Endothelial cell of umbilical vein (primary cell): ENCODE data around the gene TPM2.

Experiments used
- CTCF ChIP-seq, 2 donors: IDR thresholded peaks; 1 replicate in 1 of 2; 2 replicates in 1 of 2; pipeline ENCODE4 v1.5.1; 2011; ENCODE audit warnings: low read length in 2 of 2, mild to moderate bottlenecking in 2 of 2, moderate library complexity in 2 of 2, control low read depth in 1 of 2, inconsistent platforms in 1 of 2, low read depth in 1 of 2; ENCODE audit not compliant: insufficient read depth in 1 of 2; ENCODE audit errors: extremely low read depth in 1 of 2
- MAX ChIP-seq: IDR thresholded peaks from 2 replicates; pipeline ENCODE4 v1.6.1; 2011; ENCODE audit not compliant: insufficient read depth, insufficient read length
- POLR2A ChIP-seq: IDR thresholded peaks from 2 replicates; pipeline ENCODE4 v1.6.1; 2012; ENCODE audit warnings: low read depth, mild to moderate bottlenecking, control low read depth, low read length
- POLR2AphosphoS5 ChIP-seq: IDR thresholded peaks from 2 replicates; pipeline ENCODE4 v1.6.1; 2012; ENCODE audit warnings: low read depth, mild to moderate bottlenecking, control low read depth, low read length, moderate library complexity; ENCODE audit not compliant: insufficient read depth

- no peak for TF ChIP-seq CTCF (IDR thresholded peaks at IDR 0.05; ENCODE audit: extremely low read depth in 1 of 2, insufficient read depth in 1 of 2, low read depth in 1 of 2, low read length in 2 of 2)
- TF ChIP-seq POLR2A: no peak
- no peak for TF ChIP-seq MAX
- no peak for TF ChIP-seq POLR2AphosphoS5
These were observed 32.7 kb downstream of the TPM2 start for GRCh38 chr9:35656831-35657545.
